ENCODE measurements around the gene HIGD1C. TPM values are rescaled to one million over a fixed set of nuclear protein-coding genes. Genes with fewer than 3 reads are reported as not detected.
A peak's percentile ranks its signal among the peaks of the same experiment; 100 is the strongest.
"Not testable (repeated sequence)": the region's sequence is repeated elsewhere in the genome, so short reads cannot be mapped to it uniquely, and the experiment has no call there.

HIGD1C gene
- total and polyA plus RNA-seq, 2 experiments from 2014 or later, result not detected

GRCh38 chr12:50928392-50928791, 24.0 kb upstream of the HIGD1C start:
- H3K27ac ChIP-seq (ENCODE audit: low read depth), result no peak overlapping the region
- H3F3A ChIP-seq (replicated peaks; ENCODE audit: low read depth), result 0 out of 2 replicates have a peak, but pooled peaks cover 16% of the 10 kb centered on the region
- no peaks in the 10 kb centered on the region for H3K27me3 ChIP-seq (ENCODE audit: insufficient read depth)
- H3K9me2 ChIP-seq (ENCODE audit: insufficient read depth), result no peaks in the 10 kb centered on the region
- H3K36me3 ChIP-seq (ENCODE audit: insufficient read depth), result no peaks in the 10 kb centered on the region; the same call in 1 of the 2 replicates
- peaks cover 6% of the 10 kb centered on the region for H3K27me3 Mint-ChIP-seq (ENCODE audit: insufficient read depth, low read depth, poor library complexity)
- H3K36me3 Mint-ChIP-seq (ENCODE audit: low read depth), result peaks cover 18% of the 10 kb centered on the region
- peaks cover 48% of the 10 kb centered on the region for H3K79me2 ChIP-seq (replicated peaks; ENCODE audit: insufficient read depth)
- H3K4me2 ChIP-seq, result peak overlapping the region; percentile 91
- DNase-seq (ENCODE audit: low spot score) (no peak), ATAC-seq (no peak)
- no peak overlapping the region; the same call in 1 of the 2 replicates for H2AFZ ChIP-seq
- peak overlapping the region; percentile 36; the same call in 1 of the 2 replicates for H3K27ac Mint-ChIP-seq
- H3K4me3 ChIP-seq, result peak overlapping the region; percentile 63; the same call in 1 of the 2 replicates
- no peaks in the 10 kb centered on the region for H4K20me1 ChIP-seq (replicated peaks; ENCODE audit: insufficient read depth)
- peaks cover 38% of the 10 kb centered on the region for H3K4me1 Mint-ChIP-seq
- peak overlapping the region; percentile 15; the same call in 2 of the 3 replicates for H3K4me3 Mint-ChIP-seq
- H3K9me3 Mint-ChIP-seq, result no peaks in the 10 kb centered on the region
- peaks cover 59% of the 10 kb centered on the region for H3K4me1 ChIP-seq (ENCODE audit: insufficient read depth)
- TF ChIP-seq EZH2phosphoT487 (IDR thresholded peaks at IDR 0.05; ENCODE audit: unreplicated experiment) (no peak), CTCF (conservative IDR thresholded peaks at IDR 0.05; ENCODE audit: low read depth in 2 of 2) (no peak), POLR2AphosphoS5 (IDR thresholded peaks at IDR 0.05; ENCODE audit: low read depth) (no peak), ETS1 (IDR thresholded peaks at IDR 0.05) (no peak), REST (IDR thresholded peaks at IDR 0.05; ENCODE audit: unreplicated experiment) (no peak)

- Mint-ChIP-seq H3K27ac (no peak overlapping the region; the same call in 1 of the 2 replicates), H3K4me3 (no peak overlapping the region), H3K4me1 (peaks cover 37% of the 10 kb centered on the region), H3K36me3 (ENCODE audit: low read depth) (peaks cover 21% of the 10 kb centered on the region), H3K9me3 (no peaks in the 10 kb centered on the region), H3K27me3 (ENCODE audit: insufficient read depth, low read depth, poor library complexity) (peaks cover 6% of the 10 kb centered on the region)
- Histone ChIP-seq H2AFZ (no peak overlapping the region), H4K20me1 (replicated peaks; ENCODE audit: insufficient read depth) (no peaks in the 10 kb centered on the region), H3K36me3 (ENCODE audit: insufficient read depth) (no peaks in the 10 kb centered on the region; the same call in 1 of the 2 replicates), H3K27me3 (ENCODE audit: insufficient read depth) (no peaks in the 10 kb centered on the region), H3K4me3 (no peak overlapping the region), H3K4me1 (ENCODE audit: insufficient read depth) (peaks cover 64% of the 10 kb centered on the region), H3K79me2 (replicated peaks; ENCODE audit: insufficient read depth) (peaks cover 48% of the 10 kb centered on the region), H3K9me2 (ENCODE audit: insufficient read depth) (no peaks in the 10 kb centered on the region), H3K4me2 (peak overlapping the region; percentile 42; the same call in 1 of the 2 replicates), H3K27ac (ENCODE audit: low read depth) (no peak overlapping the region), H3F3A (replicated peaks; ENCODE audit: low read depth) (0 out of 2 replicates have a peak, but pooled peaks cover 6% of the 10 kb centered on the region)
- TF ChIP-seq ZNF114 (CRISPR knock-in tag; IDR thresholded peaks at IDR 0.05) (no peak), EZH2 (IDR thresholded peaks at IDR 0.05; ENCODE audit: low read depth, unreplicated experiment) (no peak)
- no peak for DNase-seq (ENCODE audit: low spot score)
- peak; percentile 16; the same call in 1 of the 3 replicates for ATAC-seq
Observed at GRCh38 chr12:50929831-50930230, 22.5 kb upstream of the HIGD1C start.

- H3K9me3 Mint-ChIP-seq; H2AFZ ChIP-seq; H4K20me1 ChIP-seq (replicated peaks; ENCODE audit: insufficient read depth); H3K27me3 ChIP-seq (ENCODE audit: insufficient read depth); H3K36me3 ChIP-seq (ENCODE audit: insufficient read depth); H3F3A ChIP-seq (replicated peaks; ENCODE audit: low read depth); H3K4me3 ChIP-seq; DNase-seq (ENCODE audit: low spot score); H3K4me2 ChIP-seq; H3K27me3 Mint-ChIP-seq (ENCODE audit: insufficient read depth, low read depth, poor library complexity); ATAC-seq; H3K4me3 Mint-ChIP-seq; H3K9me2 ChIP-seq (ENCODE audit: insufficient read depth): not testable (repeated sequence)
- peaks cover 44% of the 10 kb centered on the region for H3K79me2 ChIP-seq (replicated peaks; ENCODE audit: insufficient read depth)
- H3K27ac Mint-ChIP-seq, result peak overlapping the region; percentile 23; the same call in 1 of the 2 replicates
- peak overlapping the region; percentile 53; the same call in 1 of the 2 replicates for H3K27ac ChIP-seq (ENCODE audit: low read depth)
- peaks cover 30% of the 10 kb centered on the region for H3K4me1 Mint-ChIP-seq
- peaks cover 63% of the 10 kb centered on the region for H3K4me1 ChIP-seq (ENCODE audit: insufficient read depth)
- H3K36me3 Mint-ChIP-seq (ENCODE audit: low read depth), result peaks cover 21% of the 10 kb centered on the region
Observed at GRCh38 chr12:50930477-50930876, 21.9 kb upstream of the HIGD1C start.
